ENCODE measurements around the gene AP2A2. TPM values are rescaled to one million over a fixed set of nuclear protein-coding genes. Genes with fewer than 3 reads are reported as not detected.
"Not testable (repeated sequence)": the region's sequence is repeated elsewhere in the genome, so short reads cannot be mapped to it uniquely, and the experiment has no call there.

The AP2A2 gene
- total RNA-seq, 2 donors from 2014 or later, result 79.4 to 97.7 TPM

- peaks cover 40% of the 10 kb centered on the region for H3K36me3 Mint-ChIP-seq (ENCODE audit: low read depth)
- Histone ChIP-seq H3K4me1 (ENCODE audit: control insufficient read depth, insufficient read depth, low read length) (peaks cover 13% of the 10 kb centered on the region), H3K4me3 (ENCODE audit: low read length) (no peak overlapping the region), H3K9me3 (ENCODE audit: control insufficient read depth, low read length) (no peaks in the 10 kb centered on the region), H3K9ac (ENCODE audit: extremely low read depth, low read length, poor library complexity, severe bottlenecking) (no peak overlapping the region), H3K27ac (ENCODE audit: low read depth, low read length) (no peak overlapping the region), H3K27me3 (ENCODE audit: control insufficient read depth, insufficient read depth, low read length, poor library complexity, severe bottlenecking) (no peaks in the 10 kb centered on the region), H3K36me3 (ENCODE audit: control insufficient read depth, insufficient read depth, low read length) (peaks cover 52% of the 10 kb centered on the region)
- no peak overlapping the region for H3K4me3 Mint-ChIP-seq
- peak overlapping the region; percentile 67 for H3K27ac Mint-ChIP-seq
- H3K9me3 Mint-ChIP-seq, result no peaks in the 10 kb centered on the region
- 91 to 93% methylated on average over 6 to 7 of the region's 7 CpGs for WGBS, 2 experiments (ENCODE audit: insufficient coverage in 1 of 2, insufficient read length in 1 of 2)
- peaks cover 25% of the 10 kb centered on the region for H3K4me1 Mint-ChIP-seq
- no peak for TF ChIP-seq CTCF (conservative IDR thresholded peaks at IDR 0.05)
- H3K27me3 Mint-ChIP-seq (ENCODE audit: insufficient read depth), result no peaks in the 10 kb centered on the region
- DNase-seq, result no peak
Observed at GRCh38 chr11:958101-958500, 32.4 kb downstream of the AP2A2 start.

GRCh38 chr11:959027-959426 lies 33.4 kb downstream of the AP2A2 start:
- Mint-ChIP-seq H3K4me1 (peaks cover 18% of the 10 kb centered on the region), H3K36me3 (ENCODE audit: low read depth) (peaks cover 47% of the 10 kb centered on the region), H3K27ac (peak overlapping the region; percentile 15), H3K27me3 (ENCODE audit: insufficient read depth) (no peaks in the 10 kb centered on the region), H3K9me3 (peaks cover 3% of the 10 kb centered on the region), H3K4me3 (no peak overlapping the region)
- Histone ChIP-seq H3K9me3 (ENCODE audit: control insufficient read depth, low read length) (peaks cover 2% of the 10 kb centered on the region), H3K36me3 (ENCODE audit: control insufficient read depth, insufficient read depth, low read length) (peaks cover 57% of the 10 kb centered on the region), H3K9ac (ENCODE audit: extremely low read depth, low read length, poor library complexity, severe bottlenecking) (no peak overlapping the region), H3K4me1 (ENCODE audit: control insufficient read depth, insufficient read depth, low read length) (peaks cover 9% of the 10 kb centered on the region), H3K4me3 (ENCODE audit: low read length) (no peak overlapping the region), H3K27ac (ENCODE audit: low read depth, low read length) (no peak overlapping the region), H3K27me3 (ENCODE audit: control insufficient read depth, insufficient read depth, low read length, poor library complexity, severe bottlenecking) (no peaks in the 10 kb centered on the region)
- TF ChIP-seq CTCF (conservative IDR thresholded peaks at IDR 0.05), result no peak
- WGBS, 2 experiments (ENCODE audit: insufficient coverage in 1 of 2, insufficient read length in 1 of 2), result 91 to 92% methylated on average over 9 to 14 of the region's 14 CpGs
- DNase-seq, result no peak

GRCh38 chr11:959608-960007 lies 33.9 kb downstream of the AP2A2 start:
- no peak overlapping the region for H3K4me3 Mint-ChIP-seq
- Histone ChIP-seq H3K36me3 (ENCODE audit: control insufficient read depth, insufficient read depth, low read length) (peaks cover 62% of the 10 kb centered on the region), H3K27me3 (ENCODE audit: control insufficient read depth, insufficient read depth, low read length, poor library complexity, severe bottlenecking) (no peaks in the 10 kb centered on the region), H3K4me1 (ENCODE audit: control insufficient read depth, insufficient read depth, low read length) (peaks cover 9% of the 10 kb centered on the region), H3K4me3 (ENCODE audit: low read length) (no peak overlapping the region), H3K27ac (ENCODE audit: low read depth, low read length) (no peak overlapping the region), H3K9ac (ENCODE audit: extremely low read depth, low read length, poor library complexity, severe bottlenecking) (no peak overlapping the region), H3K9me3 (ENCODE audit: control insufficient read depth, low read length) (peaks cover 8% of the 10 kb centered on the region)
- no peak for TF ChIP-seq CTCF (conservative IDR thresholded peaks at IDR 0.05)
- no peaks in the 10 kb centered on the region for H3K27me3 Mint-ChIP-seq (ENCODE audit: insufficient read depth)
- no peak overlapping the region for H3K27ac Mint-ChIP-seq
- H3K36me3 Mint-ChIP-seq (ENCODE audit: low read depth), result peaks cover 53% of the 10 kb centered on the region
- no peak for DNase-seq
- WGBS, 2 experiments (ENCODE audit: insufficient coverage in 1 of 2, insufficient read length in 1 of 2), result 90 to 97% methylated on average over 7 to 10 of the region's 10 CpGs
- peaks cover 12% of the 10 kb centered on the region for H3K4me1 Mint-ChIP-seq
- H3K9me3 Mint-ChIP-seq, result peaks cover 6% of the 10 kb centered on the region

- not testable (repeated sequence) for H3K9me3 Mint-ChIP-seq; H3K27ac Mint-ChIP-seq; H3K27ac ChIP-seq (ENCODE audit: low read depth, low read length); H3K4me1 Mint-ChIP-seq; H3K4me1 ChIP-seq (ENCODE audit: control insufficient read depth, insufficient read depth, low read length); H3K9ac ChIP-seq (ENCODE audit: extremely low read depth, low read length, poor library complexity, severe bottlenecking); H3K4me3 ChIP-seq (ENCODE audit: low read length); H3K27me3 Mint-ChIP-seq (ENCODE audit: insufficient read depth); H3K4me3 Mint-ChIP-seq; DNase-seq; H3K27me3 ChIP-seq (ENCODE audit: control insufficient read depth, insufficient read depth, low read length, poor library complexity, severe bottlenecking)
- H3K9me3 ChIP-seq (ENCODE audit: control insufficient read depth, low read length), result peaks cover 11% of the 10 kb centered on the region
- H3K36me3 Mint-ChIP-seq (ENCODE audit: low read depth), result peaks cover 65% of the 10 kb centered on the region
- WGBS, 2 experiments (ENCODE audit: insufficient coverage in 1 of 2, insufficient read length in 1 of 2), result 92 to 94% methylated on average over 15 to 18 of the region's 18 CpGs
- H3K36me3 ChIP-seq (ENCODE audit: control insufficient read depth, insufficient read depth, low read length), result peaks cover 69% of the 10 kb centered on the region
Observed at GRCh38 chr11:961310-961920, 35.7 kb downstream of the AP2A2 start.
